GM12865 (cell line): ENCODE measurements around the gene NMT1.
"Not testable (repeated sequence)": the region's sequence is repeated elsewhere in the genome, so short reads cannot be mapped to it uniquely, and the experiment has no call there.

Experiments
- DNase-seq: peaks from one replicate; pipeline ENCODE4 v3.0.0; 2010; ENCODE audit warnings: low read depth
- H3K4me3 ChIP-seq: 2 replicates; pipeline ENCODE4 v1.5.1; 2011; ENCODE audit warnings: mild to moderate bottlenecking, low read depth, low read length, control low read depth
- TF ChIP-seq, protein P1 (sequence below): IDR thresholded peaks from 2 replicates; pipeline ENCODE4 v1.5.1; 2011; ENCODE audit warnings: low read length, control low read depth, low read depth, inconsistent platforms; ENCODE audit not compliant: insufficient read depth; ENCODE audit errors: missing control alignments

Gene NMT1

DNA sequence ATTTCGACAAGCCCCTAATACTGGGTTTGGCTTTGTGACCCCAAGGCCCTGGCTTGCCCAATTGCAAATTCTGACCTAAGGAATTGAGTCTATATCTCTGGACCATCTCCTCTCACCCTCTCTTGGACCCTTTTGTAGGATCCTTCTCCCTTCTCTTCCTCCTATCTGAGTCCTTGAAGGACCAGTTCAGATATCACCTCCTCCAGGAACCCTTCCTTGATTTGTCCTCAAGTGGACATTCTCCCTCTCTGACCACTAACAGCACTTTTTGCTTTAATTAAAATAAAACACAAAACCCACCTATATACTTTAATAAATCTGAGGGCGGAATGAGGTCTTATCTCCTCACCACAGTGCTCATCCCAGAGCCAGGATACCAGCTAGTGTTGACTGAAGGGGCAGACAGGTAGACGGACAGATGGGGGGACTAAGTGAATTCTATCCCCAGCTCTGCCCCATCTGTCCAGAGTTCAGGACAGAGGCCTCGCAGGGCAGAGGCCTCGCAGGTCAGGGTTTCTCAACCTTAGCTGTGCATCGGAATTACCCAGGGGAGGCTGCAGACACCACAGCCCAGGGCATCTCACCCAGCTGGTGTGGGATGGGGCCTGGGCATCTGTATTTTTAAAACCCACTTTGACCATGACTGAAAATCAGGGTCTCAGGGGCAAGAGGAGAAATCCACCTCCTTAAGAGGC is 62.1 kb downstream of the NMT1 start:
- DNase-seq, result no peak
- TF ChIP-seq, protein P1, sequence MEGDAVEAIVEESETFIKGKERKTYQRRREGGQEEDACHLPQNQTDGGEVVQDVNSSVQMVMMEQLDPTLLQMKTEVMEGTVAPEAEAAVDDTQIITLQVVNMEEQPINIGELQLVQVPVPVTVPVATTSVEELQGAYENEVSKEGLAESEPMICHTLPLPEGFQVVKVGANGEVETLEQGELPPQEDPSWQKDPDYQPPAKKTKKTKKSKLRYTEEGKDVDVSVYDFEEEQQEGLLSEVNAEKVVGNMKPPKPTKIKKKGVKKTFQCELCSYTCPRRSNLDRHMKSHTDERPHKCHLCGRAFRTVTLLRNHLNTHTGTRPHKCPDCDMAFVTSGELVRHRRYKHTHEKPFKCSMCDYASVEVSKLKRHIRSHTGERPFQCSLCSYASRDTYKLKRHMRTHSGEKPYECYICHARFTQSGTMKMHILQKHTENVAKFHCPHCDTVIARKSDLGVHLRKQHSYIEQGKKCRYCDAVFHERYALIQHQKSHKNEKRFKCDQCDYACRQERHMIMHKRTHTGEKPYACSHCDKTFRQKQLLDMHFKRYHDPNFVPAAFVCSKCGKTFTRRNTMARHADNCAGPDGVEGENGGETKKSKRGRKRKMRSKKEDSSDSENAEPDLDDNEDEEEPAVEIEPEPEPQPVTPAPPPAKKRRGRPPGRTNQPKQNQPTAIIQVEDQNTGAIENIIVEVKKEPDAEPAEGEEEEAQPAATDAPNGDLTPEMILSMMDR, result no peak
- no peak overlapping the region for H3K4me3 ChIP-seq

DNA sequence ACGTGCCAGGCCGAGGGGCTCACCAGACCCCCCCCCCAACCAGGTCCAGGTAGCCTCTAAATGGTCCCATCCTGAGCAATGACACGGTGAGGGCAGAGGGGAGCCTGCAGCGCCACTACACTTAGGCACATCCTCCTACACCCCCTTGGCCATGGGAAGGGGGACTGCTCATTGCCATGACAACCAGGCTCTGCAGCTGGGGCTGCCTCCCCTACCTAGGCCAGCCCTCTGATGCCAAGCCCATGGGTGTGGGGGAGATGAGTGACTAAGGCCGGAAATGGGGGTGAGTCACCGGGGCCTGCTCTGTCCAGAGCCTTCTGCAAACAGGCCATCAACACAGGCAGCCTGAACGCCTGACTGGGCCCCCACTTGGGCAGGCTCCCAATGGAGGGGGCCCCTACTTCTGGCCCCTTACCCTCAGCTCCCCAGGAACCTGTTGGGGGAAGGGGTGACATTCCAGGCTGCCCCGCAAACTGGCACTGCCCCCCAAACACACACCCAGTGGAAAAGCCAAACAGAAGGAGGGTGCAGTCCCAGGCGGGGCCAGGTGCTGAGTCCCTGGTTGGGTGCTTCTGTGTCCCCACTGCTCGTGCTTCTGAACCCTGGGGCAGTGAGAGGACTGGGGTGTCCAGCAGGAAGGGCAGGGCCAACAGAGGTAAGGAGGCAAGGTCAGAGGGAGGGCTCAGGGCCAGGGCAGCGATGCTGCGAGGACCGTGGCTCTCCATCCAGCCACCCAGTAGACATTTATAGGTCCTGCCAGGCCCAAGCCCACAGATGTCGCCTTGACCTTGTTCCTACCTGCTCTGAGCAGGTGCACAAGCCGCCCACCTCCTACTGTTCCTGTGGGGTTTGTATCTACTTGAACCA is 63.0 kb downstream of the NMT1 start:
- TF ChIP-seq, protein P1, result no peak
- peak; percentile 28 for DNase-seq
- H3K4me3 ChIP-seq, result no peak overlapping the region

DNA sequence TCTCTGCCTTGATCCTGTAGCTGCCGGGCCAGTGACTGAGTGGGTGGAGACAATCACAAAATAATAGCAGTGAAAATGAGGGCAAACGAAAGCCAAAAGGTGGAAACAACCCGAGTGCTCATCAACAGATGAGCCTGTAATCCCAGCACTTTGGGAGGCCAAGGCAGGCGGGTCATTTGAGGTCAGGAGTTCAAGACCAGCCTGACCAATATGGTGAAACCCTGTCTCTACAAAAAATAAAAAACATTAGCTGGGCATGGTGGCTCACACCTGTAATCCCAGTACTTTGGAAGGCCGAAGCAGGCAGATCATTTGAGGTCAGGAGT is 63.6 kb downstream of the NMT1 start:
- H3K4me3 ChIP-seq, DNase-seq: not testable (repeated sequence)

DNA sequence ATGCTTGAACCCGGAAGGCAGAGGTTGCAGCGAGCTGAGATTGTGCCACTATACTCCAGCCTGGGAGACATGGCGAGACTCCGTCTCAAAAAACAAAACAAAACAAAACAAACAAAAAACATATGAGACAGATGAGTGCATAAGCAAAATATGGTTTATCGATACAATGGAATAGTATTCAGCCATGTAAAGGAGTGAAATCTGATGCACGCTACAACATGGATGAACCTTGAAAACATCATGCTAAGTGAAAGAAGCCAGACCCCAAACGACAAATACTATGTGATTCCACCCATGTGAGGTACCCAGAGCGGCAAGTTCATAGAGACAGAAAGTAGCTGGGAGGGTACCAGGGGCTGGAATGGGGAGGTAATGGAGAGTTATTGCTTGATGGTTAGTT is 64.4 kb downstream of the NMT1 start:
- TF ChIP-seq, protein P1, result no peak
- H3K4me3 ChIP-seq, result no peak overlapping the region
- no peak for DNase-seq

DNA sequence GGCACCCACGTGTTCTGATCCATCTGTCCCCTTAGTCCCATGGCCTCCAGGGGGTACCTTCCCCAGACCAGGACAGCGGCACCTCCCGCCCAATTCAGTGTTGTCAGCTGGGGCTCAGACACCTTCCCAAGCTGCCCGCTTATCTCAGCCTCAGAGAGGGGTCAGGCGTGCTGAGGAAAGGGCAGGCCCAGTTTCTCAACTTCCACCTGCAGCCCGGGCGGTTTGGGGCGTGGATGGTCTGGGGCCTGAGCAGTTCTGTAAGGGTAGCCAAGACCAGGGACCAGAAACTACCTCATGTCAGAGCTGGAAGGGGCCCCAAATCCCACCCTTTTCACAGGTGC is 66.1 kb downstream of the NMT1 start:
- TF ChIP-seq, protein P1, result no peak
- H3K4me3 ChIP-seq, result no peak overlapping the region
- DNase-seq, result no peak

DNA sequence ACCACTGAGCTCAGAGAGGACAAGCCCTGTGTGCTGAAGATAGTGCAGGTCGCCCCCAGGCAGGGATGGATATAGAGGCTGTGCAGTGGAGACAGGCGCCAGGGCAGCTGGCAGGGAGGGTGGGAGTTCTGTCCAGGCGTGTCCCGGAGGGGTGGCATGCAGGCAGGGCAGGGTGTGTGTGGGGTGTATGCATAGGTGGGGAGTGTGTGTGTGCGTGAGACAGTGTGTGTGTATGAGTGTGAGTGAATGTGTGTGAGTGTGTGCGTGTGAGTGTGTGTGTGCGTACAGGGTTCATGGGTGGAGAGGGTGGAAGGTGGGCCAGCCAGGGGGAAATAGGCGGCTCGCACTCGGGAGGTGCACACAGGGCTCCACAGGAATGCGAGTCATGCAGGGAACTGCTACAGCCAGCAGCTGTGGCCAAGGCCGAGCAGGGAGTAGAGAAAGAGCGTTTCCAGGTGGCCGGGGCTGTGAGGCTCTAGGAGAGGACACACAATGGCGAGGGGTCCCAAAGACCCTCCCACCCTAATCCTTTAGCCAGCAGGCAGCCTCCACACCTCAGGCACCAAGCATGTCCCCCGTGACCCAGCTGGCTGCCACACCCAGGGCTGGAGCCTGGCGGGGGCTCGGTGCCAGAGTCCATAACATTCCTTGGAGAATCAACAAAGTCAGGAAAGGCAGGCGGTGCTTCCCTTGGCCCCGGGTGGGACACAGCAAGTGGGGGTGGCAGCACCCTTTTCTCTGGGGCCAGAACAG is 66.6 kb downstream of the NMT1 start:
- H3K4me3 ChIP-seq, result no peak overlapping the region
- no peak for DNase-seq
- TF ChIP-seq, protein P1, result no peak

DNA sequence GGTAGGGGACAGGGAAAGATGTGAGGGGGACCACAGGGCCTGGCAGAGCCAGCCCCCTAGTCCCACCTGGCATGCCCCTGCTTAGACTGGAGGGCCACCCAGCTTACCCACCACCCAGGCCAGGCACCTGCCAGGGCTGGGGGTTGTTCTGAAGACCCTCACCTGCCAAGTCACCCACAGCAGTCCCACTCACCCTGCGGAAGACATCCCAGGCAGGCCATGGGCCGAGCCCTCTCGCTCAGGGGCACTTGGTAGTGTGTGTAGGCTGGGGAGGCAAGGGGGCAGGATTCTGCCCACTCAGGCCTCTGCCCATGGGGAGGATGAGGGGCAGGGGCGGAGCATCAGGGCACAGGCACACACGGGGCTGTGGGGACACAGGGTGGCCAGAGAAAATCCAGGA is 67.2 kb downstream of the NMT1 start:
- TF ChIP-seq, protein P1, result no peak
- no peak overlapping the region for H3K4me3 ChIP-seq
- DNase-seq, result no peak
